ENCODE results near the gene METTL27.

Gene METTL27

DNA sequence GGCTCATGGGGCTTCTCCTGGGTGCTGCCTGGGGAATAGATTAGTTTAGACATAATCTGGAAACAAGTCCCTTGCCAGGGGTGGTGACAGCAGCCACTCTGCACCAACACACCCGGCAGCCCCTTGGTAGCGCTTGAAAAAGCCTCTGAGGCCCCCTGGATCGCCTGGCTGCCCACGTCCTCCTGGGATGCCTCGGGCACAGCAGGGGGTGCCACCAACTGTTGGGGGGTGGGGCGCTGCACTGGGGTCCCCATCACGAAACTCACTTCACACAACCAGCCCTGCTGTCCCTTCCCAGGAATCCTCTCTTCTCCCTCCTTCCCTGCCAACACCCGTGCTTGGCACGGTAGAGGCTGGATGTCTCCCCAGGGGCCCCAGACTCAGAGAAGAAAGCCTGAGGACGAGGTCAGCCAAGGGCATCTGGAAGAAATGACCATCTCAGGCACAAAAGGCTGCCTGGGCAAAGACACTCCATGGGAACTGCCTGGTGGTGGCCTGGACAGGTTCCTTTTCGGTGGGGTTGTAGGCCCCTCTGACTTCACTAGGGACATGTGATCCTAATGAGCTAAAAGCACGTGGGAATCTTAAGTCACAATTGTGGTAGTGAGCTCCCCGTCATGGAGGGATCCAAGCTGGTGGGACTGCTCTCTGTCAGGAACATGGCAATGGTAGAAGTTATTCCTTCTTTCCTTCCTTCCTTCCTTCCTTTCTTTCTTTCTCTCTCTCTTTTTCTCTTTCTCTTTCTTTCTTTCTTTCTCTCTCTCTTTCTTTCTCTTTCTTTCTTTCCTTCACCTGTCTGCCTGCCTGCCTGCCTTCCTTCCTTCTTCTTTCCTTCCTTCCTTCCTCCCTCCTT, 30.0 kb upstream of the METTL27 start:
- no peak for TF ChIP-seq TAF1 (IDR thresholded peaks at IDR 0.05; ENCODE audit: borderline replicate concordance, insufficient read depth, low read length)
- no peak for TF ChIP-seq FOXP2 (optimal IDR thresholded peaks at IDR 0.05; ENCODE audit: borderline replicate concordance, extremely low read depth, extremely low read length, insufficient read depth)
- TF ChIP-seq, protein P1, sequence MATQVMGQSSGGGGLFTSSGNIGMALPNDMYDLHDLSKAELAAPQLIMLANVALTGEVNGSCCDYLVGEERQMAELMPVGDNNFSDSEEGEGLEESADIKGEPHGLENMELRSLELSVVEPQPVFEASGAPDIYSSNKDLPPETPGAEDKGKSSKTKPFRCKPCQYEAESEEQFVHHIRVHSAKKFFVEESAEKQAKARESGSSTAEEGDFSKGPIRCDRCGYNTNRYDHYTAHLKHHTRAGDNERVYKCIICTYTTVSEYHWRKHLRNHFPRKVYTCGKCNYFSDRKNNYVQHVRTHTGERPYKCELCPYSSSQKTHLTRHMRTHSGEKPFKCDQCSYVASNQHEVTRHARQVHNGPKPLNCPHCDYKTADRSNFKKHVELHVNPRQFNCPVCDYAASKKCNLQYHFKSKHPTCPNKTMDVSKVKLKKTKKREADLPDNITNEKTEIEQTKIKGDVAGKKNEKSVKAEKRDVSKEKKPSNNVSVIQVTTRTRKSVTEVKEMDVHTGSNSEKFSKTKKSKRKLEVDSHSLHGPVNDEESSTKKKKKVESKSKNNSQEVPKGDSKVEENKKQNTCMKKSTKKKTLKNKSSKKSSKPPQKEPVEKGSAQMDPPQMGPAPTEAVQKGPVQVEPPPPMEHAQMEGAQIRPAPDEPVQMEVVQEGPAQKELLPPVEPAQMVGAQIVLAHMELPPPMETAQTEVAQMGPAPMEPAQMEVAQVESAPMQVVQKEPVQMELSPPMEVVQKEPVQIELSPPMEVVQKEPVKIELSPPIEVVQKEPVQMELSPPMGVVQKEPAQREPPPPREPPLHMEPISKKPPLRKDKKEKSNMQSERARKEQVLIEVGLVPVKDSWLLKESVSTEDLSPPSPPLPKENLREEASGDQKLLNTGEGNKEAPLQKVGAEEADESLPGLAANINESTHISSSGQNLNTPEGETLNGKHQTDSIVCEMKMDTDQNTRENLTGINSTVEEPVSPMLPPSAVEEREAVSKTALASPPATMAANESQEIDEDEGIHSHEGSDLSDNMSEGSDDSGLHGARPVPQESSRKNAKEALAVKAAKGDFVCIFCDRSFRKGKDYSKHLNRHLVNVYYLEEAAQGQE (IDR thresholded peaks at IDR 0.05; ENCODE audit: insufficient read depth in 1 of 2, low read depth in 2 of 2, low read length in 2 of 2): no peak
- no peak for TF ChIP-seq POLR2AphosphoS5 (IDR thresholded peaks at IDR 0.05; ENCODE audit: low read depth, low read length)
- TF ChIP-seq SIN3A (IDR thresholded peaks at IDR 0.05; ENCODE audit: borderline replicate concordance, insufficient read depth, low read length): no peak

DNA sequence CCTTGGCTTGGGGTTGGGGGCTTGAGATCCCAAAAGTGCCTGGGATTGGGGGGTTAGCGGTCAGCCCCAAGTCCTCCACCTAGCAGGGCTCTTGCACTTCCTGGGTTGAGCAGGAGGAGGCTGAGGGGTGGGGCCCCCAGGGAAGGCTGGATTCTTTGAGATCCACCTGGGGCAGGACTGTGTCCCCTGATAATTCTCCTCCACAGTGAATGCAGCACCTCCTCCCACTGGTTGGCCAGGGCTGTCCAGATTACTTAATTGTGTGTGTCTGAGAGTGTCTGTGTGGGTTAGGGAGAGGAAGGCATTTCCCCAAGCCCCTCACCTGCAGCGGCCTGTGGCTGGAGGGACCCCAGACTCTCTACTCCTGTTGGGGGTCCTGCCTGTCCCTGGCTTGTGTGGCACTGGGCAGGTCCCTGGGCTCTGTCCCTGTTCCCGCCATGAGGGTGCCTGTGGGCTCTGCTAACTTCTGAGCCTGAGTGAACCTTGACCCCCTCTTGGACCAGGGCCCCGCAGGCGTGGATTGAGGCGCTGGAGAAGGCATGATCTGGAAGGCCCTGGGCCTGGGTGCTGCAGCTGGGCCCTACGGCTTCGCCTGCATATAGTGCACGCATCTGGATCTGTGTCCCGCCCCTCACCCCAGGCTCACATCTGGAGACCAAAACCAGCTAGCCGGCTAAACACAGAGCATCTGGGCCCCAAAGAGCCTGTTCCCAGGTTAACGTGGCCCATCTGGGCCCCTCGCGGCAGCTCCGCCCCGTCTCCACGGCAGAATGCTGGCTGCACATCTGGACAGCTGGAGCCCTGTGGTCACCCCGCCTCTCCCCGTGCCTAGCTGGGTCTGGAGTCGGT, 29.1 kb upstream of the METTL27 start:
- TF ChIP-seq FOXP2 (optimal IDR thresholded peaks at IDR 0.05; ENCODE audit: borderline replicate concordance, extremely low read depth, extremely low read length, insufficient read depth): no peak
- no peak for TF ChIP-seq TAF1 (IDR thresholded peaks at IDR 0.05; ENCODE audit: borderline replicate concordance, insufficient read depth, low read length)
- TF ChIP-seq, protein P1 (IDR thresholded peaks at IDR 0.05; ENCODE audit: insufficient read depth in 1 of 2, low read depth in 2 of 2, low read length in 2 of 2): no peak
- no peak for TF ChIP-seq SIN3A (IDR thresholded peaks at IDR 0.05; ENCODE audit: borderline replicate concordance, insufficient read depth, low read length)
- no peak for TF ChIP-seq POLR2AphosphoS5 (IDR thresholded peaks at IDR 0.05; ENCODE audit: low read depth, low read length)

DNA sequence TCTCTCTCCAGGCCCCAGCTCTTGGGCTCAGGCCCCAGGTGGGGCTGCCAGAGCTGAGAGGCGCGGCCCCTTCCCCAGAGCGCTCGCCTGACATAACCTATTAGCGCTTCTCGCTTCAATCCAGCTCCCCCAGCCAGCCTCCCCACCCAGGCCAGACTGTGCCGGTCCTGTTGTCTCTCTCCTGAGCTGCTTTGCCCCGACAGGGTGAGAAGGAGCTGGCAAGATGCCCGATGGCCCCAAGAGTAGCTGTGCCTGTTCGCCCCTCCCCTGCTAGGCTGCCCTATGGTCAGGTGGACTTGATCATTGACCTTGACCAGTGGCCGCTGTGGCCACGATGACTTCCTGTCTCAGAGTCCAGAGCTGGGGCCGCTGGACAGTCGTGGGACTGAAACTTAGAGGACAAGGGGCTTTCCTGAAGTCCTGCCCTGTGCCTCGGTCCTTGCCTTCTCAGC, 27.8 kb upstream of the METTL27 start:
- no peak for TF ChIP-seq FOXP2 (optimal IDR thresholded peaks at IDR 0.05; ENCODE audit: borderline replicate concordance, extremely low read depth, extremely low read length, insufficient read depth)
- no peak for TF ChIP-seq POLR2AphosphoS5 (IDR thresholded peaks at IDR 0.05; ENCODE audit: low read depth, low read length)
- no peak for TF ChIP-seq SIN3A (IDR thresholded peaks at IDR 0.05; ENCODE audit: borderline replicate concordance, insufficient read depth, low read length)
- TF ChIP-seq, protein P1 (IDR thresholded peaks at IDR 0.05; ENCODE audit: insufficient read depth in 1 of 2, low read depth in 2 of 2, low read length in 2 of 2): no peak
- TF ChIP-seq TAF1 (IDR thresholded peaks at IDR 0.05; ENCODE audit: borderline replicate concordance, insufficient read depth, low read length): no peak

DNA sequence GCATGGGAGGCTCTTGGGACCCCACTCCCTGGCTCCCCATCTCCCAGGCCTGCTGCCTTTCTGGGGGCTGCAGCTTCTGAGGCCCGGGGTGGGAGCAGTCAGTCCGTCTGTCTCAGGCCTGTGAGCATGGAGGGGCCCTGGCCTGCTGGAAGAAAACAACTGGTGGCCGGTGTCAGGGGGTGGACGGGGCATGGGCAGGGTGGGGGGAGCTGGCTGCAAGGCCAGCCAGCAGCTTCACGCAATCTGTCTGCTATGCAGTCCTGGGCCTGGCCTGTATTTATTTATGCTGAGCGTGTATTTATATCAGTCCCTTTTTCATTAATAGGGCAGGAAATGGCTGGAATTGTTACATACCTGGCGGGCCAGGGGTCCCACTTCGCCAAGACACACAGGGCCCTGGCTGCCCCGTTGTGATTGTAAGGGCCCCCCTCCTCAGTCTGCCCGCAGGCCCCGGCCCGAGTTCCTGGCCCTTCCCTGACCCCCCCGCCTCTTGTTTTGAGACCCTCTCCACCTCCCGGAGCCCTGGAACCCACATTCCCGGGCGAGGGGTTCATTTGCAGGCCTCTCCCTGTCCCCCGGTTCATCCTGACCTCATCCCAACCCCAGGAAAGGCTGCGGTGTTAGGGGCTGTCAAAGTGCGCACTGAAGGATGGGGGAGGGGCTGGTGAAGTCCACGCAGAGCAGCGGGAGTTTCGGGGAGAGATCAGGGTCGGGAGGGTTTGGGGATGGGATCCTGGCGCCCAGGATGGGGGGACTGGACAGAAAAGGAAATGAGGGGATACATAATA, 26.9 kb upstream of the METTL27 start:
- TF ChIP-seq, protein P1 (IDR thresholded peaks at IDR 0.05; ENCODE audit: insufficient read depth in 1 of 2, low read depth in 2 of 2, low read length in 2 of 2): no peak
- TF ChIP-seq SIN3A (IDR thresholded peaks at IDR 0.05; ENCODE audit: borderline replicate concordance, insufficient read depth, low read length) (no peak), TAF1 (IDR thresholded peaks at IDR 0.05; ENCODE audit: borderline replicate concordance, insufficient read depth, low read length) (no peak), FOXP2 (optimal IDR thresholded peaks at IDR 0.05; ENCODE audit: borderline replicate concordance, extremely low read depth, extremely low read length, insufficient read depth) (no peak), POLR2AphosphoS5 (IDR thresholded peaks at IDR 0.05; ENCODE audit: low read depth, low read length) (no peak)
